Activated CD4-positive, alpha-beta T cell treated with anti-CD3 and anti-CD28 coated beads, Interleukin-2, amount 10 ng/mL, durations not matched to agents 24 days and 14 days (primary cell): Measurements from ENCODE around the gene PPP1R1B. TPM values are rescaled to one million over a fixed set of nuclear protein-coding genes. Genes with fewer than 3 reads are reported as not detected.

Experiments
- DNase-seq: peaks from one replicate; pipeline ENCODE4 v3.0.0; 2022
- H3K27ac Mint-ChIP-seq: one replicate; pipeline ENCODE4 v1.8.0; 2022; ENCODE audit warnings: mild to moderate bottlenecking, mixed read lengths
- H3K27me3 Mint-ChIP-seq: one replicate; pipeline ENCODE4 v1.8.0; 2022; ENCODE audit warnings: mixed read lengths
- H3K36me3 Mint-ChIP-seq: one replicate; pipeline ENCODE4 v1.8.0; 2022; ENCODE audit warnings: low read depth, mild to moderate bottlenecking, mixed read lengths
- H3K4me1 Mint-ChIP-seq: one replicate; pipeline ENCODE4 v1.8.0; 2021; ENCODE audit warnings: mixed read lengths
- H3K4me3 Mint-ChIP-seq: one replicate; pipeline ENCODE4 v1.8.0; 2022; ENCODE audit warnings: mild to moderate bottlenecking, moderate library complexity, mixed read lengths
- H3K9me3 Mint-ChIP-seq: one replicate; pipeline ENCODE4 v1.8.0; 2021; ENCODE audit warnings: mixed read lengths
- intact Hi-C: fragments of 100-400 bp; cut with micrococcal nuclease; formaldehyde crosslinking; loops from one replicate; pipeline ENCODE4 v1.15.1; 2023
- total RNA-seq: library from RNA; stranded (reverse); gene quantifications from 2 replicates; pipeline ENCODE4 v1.2.3, GENCODE V29; 2022

The PPP1R1B gene
- total RNA-seq, 1 donor from 2014 or later, result not detected

DNA sequence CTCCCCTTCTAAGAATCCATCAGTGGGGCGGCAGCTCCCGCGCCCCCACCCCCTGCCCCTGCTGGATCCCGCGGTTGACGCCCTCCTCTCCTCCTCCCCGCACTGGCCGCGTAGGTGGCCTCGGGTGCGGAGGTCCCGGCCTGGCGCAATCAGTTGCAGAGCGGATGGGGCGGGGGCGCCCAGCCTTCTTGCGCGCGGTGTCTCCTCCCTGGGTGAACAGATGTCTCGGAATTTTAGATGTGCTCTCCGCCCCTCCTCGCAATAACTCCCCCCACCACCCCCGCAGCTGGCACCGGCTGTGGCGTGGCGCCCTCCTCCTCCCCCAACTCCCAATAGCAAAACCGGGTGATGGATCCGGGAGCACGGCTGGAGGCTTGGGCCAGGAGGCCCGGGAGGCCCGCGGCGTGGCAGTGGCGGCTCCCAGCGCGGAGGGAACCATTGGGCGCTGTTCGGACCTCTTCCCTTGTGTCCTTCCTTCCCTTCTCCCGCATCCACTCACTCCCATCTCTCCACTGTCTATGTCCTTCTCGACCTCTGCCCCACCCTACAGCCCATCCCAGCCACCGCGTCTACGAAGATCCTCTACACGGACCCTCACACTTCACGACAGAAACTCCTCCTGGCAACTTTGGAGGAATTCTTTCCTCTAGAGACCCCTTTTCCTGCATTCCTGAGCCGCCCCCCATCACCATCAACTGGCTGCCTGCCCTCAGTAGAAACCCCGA is 30.0 kb upstream of the PPP1R1B start:
- intact Hi-C loops, result no loop called here
- Mint-ChIP-seq H3K36me3 (peaks cover 2% of the 10 kb centered on the region), H3K27ac (no peak overlapping the region)

DNA sequence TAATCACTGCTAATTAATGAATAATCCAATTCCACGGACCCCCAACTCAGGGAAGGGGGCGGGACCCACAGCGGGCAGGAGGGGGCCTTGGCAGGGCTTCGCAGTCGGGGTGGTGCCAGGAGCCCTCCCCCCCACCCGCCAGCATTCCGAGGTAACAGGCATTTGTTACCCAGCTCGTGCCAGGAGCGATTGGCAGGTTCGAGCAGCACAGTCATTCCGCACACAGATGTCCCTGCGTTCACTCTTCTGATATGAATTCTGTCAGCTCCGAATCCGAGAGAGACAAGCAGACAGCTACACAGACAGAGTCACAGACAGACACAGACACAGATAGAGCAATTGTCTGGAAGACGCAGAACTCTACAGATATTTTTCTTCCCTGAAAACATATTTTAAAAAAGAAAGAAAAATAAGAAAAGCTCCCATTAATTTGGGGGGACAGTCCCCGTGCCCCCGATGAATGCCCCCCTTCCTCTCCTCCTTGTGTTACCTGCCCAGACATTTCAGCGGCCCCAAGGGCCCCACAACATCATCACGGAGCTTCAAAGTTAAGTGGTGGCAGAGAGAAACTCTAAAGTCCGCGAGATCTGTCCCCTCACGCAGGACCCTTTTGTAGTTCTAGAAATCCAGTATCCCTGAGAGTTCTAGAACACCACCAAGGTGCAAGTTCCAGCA is 29.2 kb upstream of the PPP1R1B start:
- Mint-ChIP-seq H3K27ac (no peak overlapping the region), H3K9me3 (peaks cover under 1% of the 10 kb centered on the region), H3K36me3 (peaks cover 2% of the 10 kb centered on the region), H3K4me1 (peaks cover 8% of the 10 kb centered on the region), H3K4me3 (no peak overlapping the region), H3K27me3 (peaks cover 80% of the 10 kb centered on the region)
- no peak for DNase-seq
- intact Hi-C loops, result no loop called here

More for the DNA sequence above, 30.0 kb upstream of the PPP1R1B start:
- peaks cover 5% of the 10 kb centered on the region for H3K4me1 Mint-ChIP-seq
- peaks cover 76% of the 10 kb centered on the region for H3K27me3 Mint-ChIP-seq
- H3K9me3 Mint-ChIP-seq, result peaks cover 5% of the 10 kb centered on the region
- H3K4me3 Mint-ChIP-seq, result no peak overlapping the region
- no peak for DNase-seq

DNA sequence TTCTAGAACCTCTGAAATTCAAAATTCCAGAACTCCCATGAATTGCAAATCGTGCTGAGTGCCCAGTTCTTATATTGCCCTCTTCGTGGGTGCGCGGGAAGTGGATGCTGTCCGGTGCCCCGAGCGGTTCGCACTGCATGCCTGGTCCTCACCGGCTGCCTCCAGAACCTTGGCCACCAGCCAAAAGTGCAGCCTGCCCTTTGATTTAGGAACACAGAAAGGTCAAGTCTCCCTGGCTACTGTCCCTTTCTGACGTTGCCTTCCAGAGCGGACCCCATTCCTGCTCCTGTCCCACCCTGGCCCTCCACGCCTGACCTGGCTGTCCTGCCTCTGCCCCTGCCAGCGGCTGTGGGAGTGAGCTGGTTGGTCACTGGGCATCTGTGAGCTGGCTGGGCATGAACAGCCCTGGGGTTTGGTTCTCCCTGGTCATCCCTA is 28.7 kb upstream of the PPP1R1B start:
- no peak for DNase-seq
- Mint-ChIP-seq H3K9me3 (no peaks in the 10 kb centered on the region), H3K36me3 (peaks cover 2% of the 10 kb centered on the region), H3K4me3 (no peak overlapping the region), H3K27me3 (peaks cover 85% of the 10 kb centered on the region), H3K4me1 (peaks cover 8% of the 10 kb centered on the region), H3K27ac (no peak overlapping the region)
- intact Hi-C loops, result no loop called here

DNA sequence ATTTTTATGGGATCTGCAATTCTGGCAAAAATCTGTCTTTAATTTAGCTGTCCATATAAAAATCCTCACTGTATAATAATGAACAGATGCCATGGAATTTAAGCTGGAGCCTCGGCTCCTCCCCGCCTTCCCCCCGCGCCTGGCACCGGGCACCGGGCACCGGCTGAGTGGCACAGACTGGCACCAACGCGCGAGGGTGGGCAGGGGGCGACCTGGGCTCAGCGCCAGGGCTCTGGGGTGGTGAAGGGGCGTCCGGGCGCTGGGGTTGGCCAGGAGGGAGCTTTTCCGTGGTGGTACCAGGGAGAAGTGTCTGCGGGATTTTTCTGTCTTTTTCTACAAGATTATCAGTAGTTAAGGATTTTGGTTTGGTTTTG is 28.1 kb upstream of the PPP1R1B start:
- Mint-ChIP-seq H3K27ac (no peak overlapping the region), H3K4me3 (no peak overlapping the region)

DNA sequence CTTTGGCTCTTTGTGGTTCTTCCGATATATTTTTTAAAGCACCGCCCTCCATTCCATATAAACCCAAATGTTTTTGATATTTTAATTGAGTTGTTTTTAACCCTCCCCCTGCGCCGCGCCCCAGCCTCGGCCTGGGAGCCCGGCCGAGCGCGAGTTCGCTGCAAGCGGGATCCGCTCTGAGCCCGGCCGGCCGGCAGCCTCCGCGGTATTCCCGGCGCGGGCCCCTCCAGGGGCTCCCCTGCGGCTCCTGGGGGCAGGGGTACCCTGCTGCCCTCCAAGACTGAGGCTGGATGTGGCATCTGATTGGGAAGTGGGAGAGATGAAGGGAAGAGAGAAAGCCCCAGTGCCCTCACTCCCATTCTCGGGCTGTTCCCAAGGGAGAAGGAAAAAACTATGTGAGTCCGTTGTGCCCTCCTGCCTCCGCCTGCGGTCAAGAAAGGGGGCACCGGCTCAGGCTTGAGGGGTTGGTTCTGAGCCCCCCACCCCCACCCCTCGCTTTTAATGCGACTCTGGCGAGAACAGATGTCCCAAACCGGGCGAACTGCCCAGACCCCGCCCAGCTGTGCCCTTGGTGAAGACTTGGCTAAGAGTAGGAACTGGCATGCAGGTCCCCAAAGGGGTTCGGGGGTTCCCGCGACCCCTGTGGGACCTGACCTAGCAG is 27.6 kb upstream of the PPP1R1B start:
- Mint-ChIP-seq H3K4me1 (peaks cover 14% of the 10 kb centered on the region), H3K27ac (no peak overlapping the region), H3K27me3 (peaks cover 84% of the 10 kb centered on the region), H3K4me3 (no peak overlapping the region), H3K36me3 (peaks cover 2% of the 10 kb centered on the region), H3K9me3 (no peaks in the 10 kb centered on the region)
- DNase-seq, result no peak
- intact Hi-C loops, result no loop called here

More for the DNA sequence above, 28.1 kb upstream of the PPP1R1B start:
- no peaks in the 10 kb centered on the region for H3K9me3 Mint-ChIP-seq
- peaks cover 85% of the 10 kb centered on the region for H3K27me3 Mint-ChIP-seq
- H3K4me1 Mint-ChIP-seq, result peaks cover 12% of the 10 kb centered on the region
- intact Hi-C loops, result no loop called here
- DNase-seq, result no peak
- peaks cover 2% of the 10 kb centered on the region for H3K36me3 Mint-ChIP-seq

DNA sequence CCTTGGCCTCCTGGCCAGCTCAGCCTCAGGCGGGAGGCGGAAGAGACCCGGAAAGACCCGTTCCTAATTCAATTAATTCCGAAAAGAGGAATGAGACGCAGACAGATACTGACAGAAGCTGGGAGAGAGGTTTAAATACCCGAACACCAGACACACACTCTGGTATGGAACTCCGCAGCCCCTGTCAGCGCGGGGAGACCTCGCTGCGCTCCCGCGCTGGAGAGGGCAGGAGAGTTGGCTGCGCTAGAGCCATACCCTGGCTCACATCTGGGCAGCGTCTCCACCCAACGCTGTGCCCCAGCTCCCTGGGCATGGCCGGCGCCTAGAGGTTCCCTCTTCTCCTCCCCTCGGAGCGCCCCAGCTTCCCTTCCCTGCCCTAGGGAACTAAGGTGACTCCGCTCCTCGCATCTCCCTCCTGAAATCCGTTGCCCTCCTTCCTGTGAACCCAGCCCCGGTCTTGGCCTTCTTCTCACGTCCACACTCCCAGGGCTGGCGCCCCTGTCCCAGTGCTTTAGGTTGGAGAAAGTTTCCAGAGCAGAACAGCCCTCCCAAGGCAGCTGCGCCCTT is 27.0 kb upstream of the PPP1R1B start:
- Mint-ChIP-seq H3K9me3 (no peaks in the 10 kb centered on the region), H3K4me3 (no peak overlapping the region), H3K27ac (no peak overlapping the region), H3K36me3 (peaks cover 2% of the 10 kb centered on the region), H3K27me3 (peaks cover 80% of the 10 kb centered on the region), H3K4me1 (peaks cover 14% of the 10 kb centered on the region)
- intact Hi-C loops, result loop anchor here (5.0 kb wide), 1 partner anchor 1027 kb away; no protein-coding TSS in a partner anchor
- DNase-seq, result no peak

DNA sequence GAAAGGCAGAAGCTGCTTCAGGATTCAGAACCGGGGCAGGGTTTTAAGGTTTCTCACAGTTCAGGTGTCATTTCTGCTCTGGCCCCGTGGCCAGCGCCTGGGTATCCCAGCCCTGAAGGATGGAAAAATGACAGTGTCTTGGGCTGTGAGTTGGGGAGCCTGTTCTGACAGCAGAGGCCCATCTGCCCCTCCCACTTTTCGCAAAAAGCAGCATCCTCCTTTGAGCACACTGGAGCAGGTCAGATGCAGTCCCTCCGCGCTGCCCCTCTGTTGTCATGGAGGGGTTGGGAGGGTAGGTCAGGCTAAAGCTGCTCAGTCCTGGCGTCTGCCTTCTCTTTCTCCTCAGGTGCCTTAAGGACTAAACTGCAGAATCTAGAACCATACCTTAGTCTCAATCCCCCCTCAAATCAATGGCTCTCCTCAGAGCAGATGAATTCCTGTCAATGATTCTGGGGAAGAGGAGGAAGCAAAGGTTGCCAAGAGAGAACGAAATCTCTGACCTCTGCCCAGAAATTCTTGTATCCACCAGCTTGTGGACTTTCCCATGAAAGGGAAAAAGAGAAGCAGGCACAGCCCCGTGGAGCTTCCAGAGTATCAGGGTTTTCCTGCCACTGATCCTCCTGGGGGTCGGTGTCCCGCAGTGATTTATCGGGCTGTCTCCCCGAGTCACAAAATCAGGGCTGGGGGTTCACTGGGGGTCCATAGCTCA is 26.3 kb upstream of the PPP1R1B start:
- Mint-ChIP-seq H3K4me1 (peaks cover 18% of the 10 kb centered on the region), H3K9me3 (no peaks in the 10 kb centered on the region), H3K27ac (no peak overlapping the region), H3K36me3 (peaks cover 2% of the 10 kb centered on the region), H3K27me3 (peaks cover 78% of the 10 kb centered on the region), H3K4me3 (no peak overlapping the region)
- intact Hi-C loops, result loop anchor here (5.0 kb wide), 1 partner anchor 1028 kb away; no protein-coding TSS in a partner anchor
- no peak for DNase-seq

DNA sequence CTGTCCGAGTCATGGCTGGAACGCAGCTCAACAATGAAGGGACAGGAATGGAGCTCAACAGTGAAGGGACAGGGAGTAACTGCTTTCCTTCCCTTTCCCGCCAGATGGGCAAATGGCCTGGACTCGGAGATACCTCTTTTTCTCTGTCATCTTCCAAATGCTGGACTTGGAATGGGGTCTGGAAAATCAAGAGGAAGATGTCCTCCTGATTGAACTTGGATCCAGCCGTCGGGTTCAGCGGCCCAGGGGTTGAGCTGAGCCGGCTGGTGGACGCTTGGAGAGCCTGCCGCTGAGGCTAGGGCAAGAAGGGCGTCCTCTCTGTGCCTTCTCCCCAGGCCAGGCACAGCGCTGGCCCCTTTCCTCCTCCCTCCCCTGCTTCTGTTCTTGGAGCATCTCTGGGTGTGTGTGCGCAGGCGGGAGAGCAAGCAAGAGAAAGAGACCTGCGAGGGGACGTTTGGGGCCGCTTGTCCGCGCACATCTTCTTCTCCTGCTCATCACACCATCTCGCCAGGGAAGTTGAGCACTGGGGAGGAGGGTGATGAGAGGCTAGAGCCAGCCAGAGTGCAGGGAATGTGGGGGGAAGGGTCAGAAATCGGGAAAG is 25.7 kb upstream of the PPP1R1B start:
- Mint-ChIP-seq H3K27me3 (peaks cover 74% of the 10 kb centered on the region), H3K36me3 (peaks cover 1% of the 10 kb centered on the region), H3K27ac (no peak overlapping the region), H3K4me1 (peaks cover 18% of the 10 kb centered on the region), H3K9me3 (no peaks in the 10 kb centered on the region), H3K4me3 (no peak overlapping the region)
- no peak for DNase-seq
- intact Hi-C loops, result loop anchor here (5.0 kb wide), 1 partner anchor 1029 kb away; no protein-coding TSS in a partner anchor

DNA sequence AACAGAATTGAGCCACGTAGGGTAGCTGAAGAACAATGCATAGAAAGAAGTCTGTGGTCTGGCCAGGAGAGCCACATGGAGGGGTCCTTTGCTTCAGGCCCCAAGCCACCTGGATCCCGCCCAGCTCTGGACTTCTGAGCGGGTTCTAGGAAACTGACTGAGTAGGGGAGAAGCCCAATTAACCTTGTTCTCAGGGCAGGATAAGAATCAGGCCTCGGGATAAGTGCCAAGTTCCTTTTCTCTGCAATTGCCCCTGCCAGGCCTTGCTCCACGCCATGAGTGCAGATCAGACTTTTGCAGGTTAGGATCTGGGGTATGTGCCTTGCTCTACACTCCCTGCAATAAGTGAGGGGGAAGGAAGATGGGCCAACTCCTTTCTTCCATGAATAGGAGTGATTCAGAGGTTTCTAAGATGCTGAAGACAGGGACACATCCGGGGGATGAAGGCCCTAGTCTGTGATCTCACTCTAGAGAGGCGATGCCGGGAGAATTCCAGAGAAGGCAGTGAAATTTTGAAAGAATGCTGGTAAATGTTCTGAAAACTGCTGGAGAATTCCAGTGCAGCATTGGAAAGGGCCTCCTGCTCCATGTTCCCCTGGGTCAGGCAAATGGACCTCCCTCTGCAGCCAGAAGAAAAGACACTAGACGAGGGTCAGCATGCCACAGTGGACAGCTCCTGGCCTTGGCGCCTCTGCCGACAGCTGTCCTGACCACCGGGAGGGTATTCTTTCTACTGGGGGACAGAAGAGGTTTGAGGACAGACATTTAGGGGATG is 24.8 kb upstream of the PPP1R1B start:
- Mint-ChIP-seq H3K27me3 (peaks cover 71% of the 10 kb centered on the region), H3K27ac (no peak overlapping the region), H3K4me1 (peaks cover 16% of the 10 kb centered on the region), H3K4me3 (no peak overlapping the region), H3K36me3 (no peaks in the 10 kb centered on the region), H3K9me3 (no peaks in the 10 kb centered on the region)
- intact Hi-C loops, result loop anchor here (5.0 kb wide), 1 partner anchor 1030 kb away; no protein-coding TSS in a partner anchor
- no peak for DNase-seq

DNA sequence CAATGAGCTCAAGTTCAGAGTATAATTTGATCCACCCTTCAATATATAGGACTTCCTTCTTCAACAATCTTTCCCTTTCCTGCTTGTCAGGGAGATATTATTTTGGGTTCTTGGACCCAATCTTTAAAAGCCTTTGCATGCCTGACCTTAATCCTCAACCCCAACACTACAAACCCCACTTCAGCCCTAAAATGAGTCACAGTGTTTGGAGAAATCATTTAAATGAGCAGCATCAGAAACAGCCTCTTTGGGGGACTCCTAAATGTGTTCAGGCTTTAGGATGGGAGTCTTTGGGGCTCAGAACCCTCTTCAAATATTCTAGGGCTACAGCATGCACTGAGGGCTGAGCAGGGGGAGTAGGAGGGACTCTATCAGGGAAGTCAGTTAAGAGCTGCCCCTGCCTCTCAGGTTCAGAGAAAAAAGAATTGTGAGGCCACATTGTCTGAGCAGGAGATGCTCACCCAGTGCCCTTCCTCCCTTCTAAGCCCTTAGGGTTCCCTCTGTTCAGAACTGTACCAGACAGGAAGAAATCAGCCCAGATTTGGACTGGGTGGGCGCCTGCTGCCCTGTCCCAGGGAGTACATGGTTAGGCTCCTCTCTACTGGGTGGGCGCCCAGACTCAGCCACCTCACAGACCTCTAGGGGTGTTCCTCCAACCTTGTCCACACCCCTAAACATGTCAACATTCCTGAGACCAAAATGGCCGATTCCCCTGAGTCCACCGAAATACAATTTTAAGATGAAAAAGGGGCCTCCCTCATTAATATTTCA is 24.0 kb upstream of the PPP1R1B start:
- no peaks in the 10 kb centered on the region for H3K36me3 Mint-ChIP-seq
- H3K4me3 Mint-ChIP-seq, result no peak overlapping the region
- H3K27me3 Mint-ChIP-seq, result peaks cover 71% of the 10 kb centered on the region
- intact Hi-C loops, result loop anchor here (5.0 kb wide), 1 partner anchor 1030 kb away; no protein-coding TSS in a partner anchor
- no peak for DNase-seq
- H3K4me1 Mint-ChIP-seq, result peaks cover 15% of the 10 kb centered on the region
- H3K9me3 Mint-ChIP-seq, result no peaks in the 10 kb centered on the region
- H3K27ac Mint-ChIP-seq, result no peak overlapping the region

DNA sequence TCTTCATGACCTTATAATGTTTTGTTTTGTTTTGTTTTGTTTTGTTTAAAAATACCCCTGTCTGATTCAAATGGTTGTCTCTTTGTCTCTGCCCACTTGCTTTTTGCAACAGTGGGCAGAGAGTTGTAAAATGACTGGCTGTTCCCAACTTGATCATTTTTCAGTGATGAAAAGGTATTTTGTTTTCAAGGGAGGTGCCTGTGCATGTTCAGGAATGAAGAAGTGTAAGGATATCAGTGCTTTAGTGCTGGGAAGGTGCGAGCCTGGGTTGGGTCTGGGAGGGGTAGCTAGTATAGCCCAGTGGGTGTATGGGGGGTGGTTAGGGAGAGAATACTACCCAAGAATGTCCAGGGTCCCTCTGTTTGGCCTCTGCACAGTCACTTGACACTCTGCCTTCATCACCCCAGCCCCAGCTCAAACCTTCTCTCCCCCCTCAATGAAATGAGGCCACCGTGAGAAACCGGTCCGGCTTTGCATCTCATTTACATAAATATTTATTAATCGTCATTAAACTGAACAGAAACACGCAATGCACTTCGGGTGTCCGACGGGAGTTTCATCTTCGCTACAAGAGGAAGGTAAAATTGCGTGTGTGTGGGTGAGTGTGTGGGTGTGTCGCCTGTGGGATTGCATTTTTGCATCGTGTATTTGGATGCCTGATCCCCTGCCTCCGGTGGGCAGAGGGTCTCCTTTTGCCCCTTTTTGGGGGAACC is 23.3 kb upstream of the PPP1R1B start:
- H3K36me3 Mint-ChIP-seq, result no peaks in the 10 kb centered on the region
- peaks cover 13% of the 10 kb centered on the region for H3K4me1 Mint-ChIP-seq
- peak overlapping the region; percentile 21 for H3K4me3 Mint-ChIP-seq
- DNase-seq, result no peak
- peaks cover 68% of the 10 kb centered on the region for H3K27me3 Mint-ChIP-seq
- H3K9me3 Mint-ChIP-seq, result no peaks in the 10 kb centered on the region
- intact Hi-C loops, result loop anchor here (5.0 kb wide), 1 partner anchor 1031 kb away; no protein-coding TSS in a partner anchor
- peak overlapping the region; percentile 16 for H3K27ac Mint-ChIP-seq
